HepG2 (cell line): ENCODE measurements around the gene SERBP1. TPM values are rescaled to one million over a fixed set of nuclear protein-coding genes. Genes with fewer than 3 reads are reported as not detected.

Experiments used
- ATAC-seq: fragments of 200-7000 bp; cut with Tn5 transposase; 3 replicates; pipeline ENCODE4 v1.9.1; 2020; ENCODE audit warnings: mild to moderate bottlenecking, moderate library complexity
- BruUV-seq: library from RNA; stranded (reverse); fragments of 400-500 nt; replicated peaks from 2 replicates; lab custom pipeline; 2021; lab: Mats Ljungman, UMichigan
- CTCF ChIA-PET: fragments of 300-600 bp; formaldehyde crosslinking; extraction: SDS; loops from one replicate; lab custom pipeline; 2021; ENCODE audit warnings: low total read pairs, inconsistent platforms, low intra/inter-chr PET ratio; lab: Yijun Ruan, JAX
- POLR2A ChIA-PET: fragments of 350-600 bp; sonication (Branson Sonifier 250); formaldehyde crosslinking; loops from one replicate; lab custom pipeline; 2020; ENCODE audit warnings: antibody characterized with exemption, inconsistent platforms; lab: Yijun Ruan, JAX
- DNase-seq: peaks from one replicate; pipeline ENCODE4 v3.0.0-alpha.2; 2015; ENCODE audit warnings: low spot score
- FAIRE-seq: peaks from 3 replicates; lab custom pipeline; 2011; peaks lifted over from hg19 to GRCh38; lab: Jason Lieb, UNC
- H2AFZ ChIP-seq: one replicate; pipeline ENCODE4 v1.6.1; 2011; ENCODE audit warnings: low read length, inconsistent platforms
- H3K27ac ChIP-seq: fragments of 300-600 bp; 3 replicates; pipeline ENCODE4 v1.8.0; 2011; ENCODE audit warnings: mixed run types, mild to moderate bottlenecking, mixed read lengths, low read length, inconsistent platforms; ENCODE audit not compliant: insufficient read depth; ENCODE audit errors: extremely low read length
- H3K27me3 ChIP-seq, 2 experiments: fragments of 200-600 bp in 1 of 2; 2 replicates in 1 of 2; 3 replicates in 1 of 2; pipeline versions ENCODE4 v1.6.0 to v1.8.0; 2011; ENCODE audit warnings: low read length in 2 of 2, mild to moderate bottlenecking in 2 of 2, moderate library complexity in 2 of 2, inconsistent platforms in 1 of 2; ENCODE audit not compliant: insufficient read depth in 2 of 2, control insufficient read depth in 1 of 2
- H3K36me3 ChIP-seq, 2 experiments: fragments of 200-600 bp in 1 of 2; replicated peaks in 1 of 2; 2 replicates in 1 of 2; 3 replicates in 1 of 2; pipeline versions ENCODE4 v1.5.1 to v1.8.0; 2011; ENCODE audit warnings: low read length in 2 of 2, inconsistent platforms in 1 of 2; ENCODE audit not compliant: insufficient read depth in 2 of 2, control insufficient read depth in 1 of 2
- H3K4me1 ChIP-seq: 2 replicates; pipeline ENCODE4 v1.5.1; 2012; ENCODE audit warnings: low read length, inconsistent platforms; ENCODE audit not compliant: insufficient read depth
- H3K4me2 ChIP-seq: 2 replicates; pipeline ENCODE4 v1.6.0; 2011; ENCODE audit warnings: low read depth, low read length, inconsistent platforms
- H3K4me3 ChIP-seq, 3 experiments: fragments of 200-600 bp in 1 of 3; sonication (generic), shearing (Covaris generic) in 1 of 3; replicated peaks in 1 of 3; 2 replicates each; pipeline ENCODE4 v1.5.1; 2011 to 2016; ENCODE audit warnings: low read length in 3 of 3, inconsistent platforms in 2 of 3, low read depth in 2 of 3, mild to moderate bottlenecking in 2 of 3, control low read depth in 1 of 3, mixed read lengths in 1 of 3; ENCODE audit not compliant: insufficient read depth in 1 of 3
- H3K79me2 ChIP-seq: one replicate; pipeline ENCODE4 v1.6.1; 2011; ENCODE audit warnings: low read length, inconsistent platforms; ENCODE audit not compliant: insufficient read depth
- H3K9ac ChIP-seq: 2 replicates; pipeline ENCODE4 v1.6.0; 2011; ENCODE audit warnings: mild to moderate bottlenecking, low read depth, low read length, inconsistent platforms; ENCODE audit not compliant: insufficient read depth
- H3K9me3 ChIP-seq: 2 replicates; pipeline ENCODE4 v1.5.1; 2012; ENCODE audit warnings: mild to moderate bottlenecking, low read length
- H4K20me1 ChIP-seq: 2 replicates; pipeline ENCODE4 v1.6.0; 2011; ENCODE audit warnings: inconsistent platforms, mild to moderate bottlenecking, low read length, moderate library complexity; ENCODE audit not compliant: insufficient read depth
- ARNT ChIP-seq: fragments of 450-650 bp; IDR thresholded peaks from 2 replicates; pipeline ENCODE4 v1.6.1; 2017
- CCDC6 ChIP-seq: sonication (generic); formaldehyde crosslinking; IDR thresholded peaks from 2 replicates; pipeline ENCODE4 v1.8.1; 2022; ENCODE audit warnings: mild to moderate bottlenecking, missing genetic modification reagents, moderate library complexity
- FOSL1 ChIP-seq: sonication (generic); formaldehyde crosslinking; IDR thresholded peaks from 2 replicates; pipeline ENCODE4 v1.9.0; 2021; ENCODE audit warnings: missing genetic modification reagents, borderline replicate concordance
- FOXC1 ChIP-seq: sonication (generic); formaldehyde crosslinking; IDR thresholded peaks from 2 replicates; pipeline ENCODE4 v1.8.0; 2022; ENCODE audit warnings: mild to moderate bottlenecking, missing genetic modification reagents, borderline replicate concordance
- KLF6 ChIP-seq: IDR thresholded peaks from 2 replicates; pipeline ENCODE4 v1.8.0; 2016; ENCODE audit warnings: missing biosample characterization, missing genetic modification reagents
- MYPOP ChIP-seq: sonication (generic); formaldehyde crosslinking; IDR thresholded peaks from 2 replicates; pipeline ENCODE4 v1.8.1; 2023; ENCODE audit warnings: mild to moderate bottlenecking, moderate library complexity, missing genetic modification reagents
- NCOA1 ChIP-seq: sonication (generic); formaldehyde crosslinking; IDR thresholded peaks from 2 replicates; pipeline ENCODE4 v1.9.0; 2021; ENCODE audit warnings: missing genetic modification reagents
- POLR2A ChIP-seq, 2 experiments: IDR thresholded peaks; 2 replicates each; pipeline ENCODE4 v1.6.1; 2011; ENCODE audit warnings: low read depth in 2 of 2, low read length in 2 of 2, mild to moderate bottlenecking in 1 of 2, moderate library complexity in 1 of 2; ENCODE audit not compliant: insufficient read depth in 1 of 2
- RBFOX2 ChIP-seq: fragments of 200-400 bp; formaldehyde crosslinking; IDR thresholded peaks from 2 replicates; pipeline ENCODE4 v1.6.1; 2017; ENCODE audit warnings: low read depth, mild to moderate bottlenecking, low read length
- RXRB ChIP-seq: IDR thresholded peaks from 2 replicates; pipeline ENCODE4 v1.6.1; 2016; ENCODE audit warnings: borderline replicate concordance, missing genetic modification reagents, missing compliant biosample characterization
- TCF12 ChIP-seq, 2 experiments: fragments of 450-650 bp in 1 of 2; sonication (generic) in 1 of 2; formaldehyde crosslinking in 1 of 2; IDR thresholded peaks; 2 replicates each; pipeline versions ENCODE4 v1.6.1 to v1.8.0; 2017 to 2022; ENCODE audit warnings: antibody characterized with exemption in 1 of 2, mild to moderate bottlenecking in 1 of 2, missing genetic modification reagents in 1 of 2, moderate library complexity in 1 of 2
- TIGD3 ChIP-seq: sonication (generic); formaldehyde crosslinking; IDR thresholded peaks from 2 replicates; pipeline ENCODE4 v1.5.1; 2020; ENCODE audit warnings: mild to moderate bottlenecking, missing genetic modification reagents, borderline replicate concordance
- ZFP82 ChIP-seq: sonication (generic); formaldehyde crosslinking; IDR thresholded peaks from 2 replicates; pipeline ENCODE4 v1.5.1; 2020; ENCODE audit warnings: mild to moderate bottlenecking, missing genetic modification reagents, borderline replicate concordance
- ZNF33A ChIP-seq: sonication (generic); formaldehyde crosslinking; IDR thresholded peaks from 2 replicates; pipeline ENCODE4 v1.5.1; 2020; ENCODE audit warnings: missing genetic modification reagents, mild to moderate bottlenecking, moderate library complexity, borderline replicate concordance
- ZNF530 ChIP-seq: sonication (generic); formaldehyde crosslinking; IDR thresholded peaks from 2 replicates; pipeline ENCODE4 v1.5.0; 2020; ENCODE audit warnings: low read depth, mild to moderate bottlenecking, missing genetic modification reagents
- ZNF788 ChIP-seq: sonication (generic); formaldehyde crosslinking; IDR thresholded peaks from 2 replicates; pipeline ENCODE4 v1.5.0; 2020; ENCODE audit warnings: mild to moderate bottlenecking, missing genetic modification reagents, borderline replicate concordance
- ZNF790 ChIP-seq: sonication (generic); formaldehyde crosslinking; IDR thresholded peaks from 2 replicates; pipeline ENCODE4 v1.8.0; 2022; ENCODE audit warnings: missing genetic modification reagents, mild to moderate bottlenecking, borderline replicate concordance
- ZNF841 ChIP-seq: sonication (generic); formaldehyde crosslinking; IDR thresholded peaks from 2 replicates; pipeline ENCODE4 v1.8.1; 2023; ENCODE audit warnings: missing genetic modification reagents, borderline replicate concordance
- ZSCAN31 ChIP-seq: sonication (generic); formaldehyde crosslinking; IDR thresholded peaks from 2 replicates; pipeline ENCODE4 v1.5.0; 2020; ENCODE audit warnings: low read depth, mild to moderate bottlenecking, missing genetic modification reagents
- in situ Hi-C: cut with HindIII; loops from 2 replicates; pipeline ENCODE4 v1.10.0; 2017; ENCODE audit warnings: low pct_unique_long_range_greater_than_20kb; ENCODE audit not compliant: extremely low pct_ligation_motif_present
- intact Hi-C: fragments of 100-400 bp; cut with micrococcal nuclease; formaldehyde crosslinking; loops from one replicate; pipeline ENCODE4 v1.10.0; 2022; ENCODE audit not compliant: unreplicated experiment
- polyA plus RNA-seq, 8 experiments: library from polyadenylated mRNA; depleted of rRNA in 3 of 8; stranded (reverse) in 7 of 8; unstranded in 1 of 8; fragments of >200 nt; fragmentation: Illumina TruSeq in 4 of 8; extraction: Trizol in 4 of 8; gene quantifications; 2 replicates each; pipeline versions ENCODE4 v1.2.1 to v1.2.3, GENCODE V29; 2011 to 2016; ENCODE audit warnings: low read depth in 4 of 8, missing spikeins in 1 of 8, mixed read lengths in 1 of 8; ENCODE audit not compliant: insufficient read depth in 1 of 8
- total RNA-seq, 5 experiments: library from RNA; depleted of rRNA; stranded (reverse); fragments of >200 nt; fragmentation: Illumina TruSeq; extraction: Trizol; gene quantifications; 2 replicates each; pipeline ENCODE4 v1.2.3, GENCODE V29; 2016; ENCODE audit warnings: low read depth in 1 of 5

Gene SERBP1
- total and polyA plus RNA-seq, 2 of the 13 experiments (the other 11 are each of a cell fraction or from before 2014, with no cell fraction given) = 175 to 281 TPM

DNA sequence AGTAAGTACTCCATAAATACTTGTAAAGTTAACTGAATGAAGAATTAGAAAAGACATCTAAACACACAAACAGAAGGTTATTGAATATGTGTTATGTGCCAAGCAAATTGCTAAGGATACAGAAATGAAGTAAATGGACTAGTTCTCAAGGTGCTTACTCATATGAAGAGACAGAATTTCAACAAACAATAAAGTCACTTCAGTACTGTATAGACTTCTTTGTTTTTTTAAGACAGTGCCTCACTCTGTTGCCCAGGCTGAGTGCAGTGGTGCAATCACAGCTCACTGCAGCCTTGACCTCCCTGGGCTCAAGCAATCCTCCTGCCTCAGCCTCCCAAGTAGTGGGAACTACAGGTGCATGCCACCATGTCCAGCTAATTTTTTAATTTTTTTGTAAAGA lies 57.3 kb downstream of the SERBP1 start:
- no peak for ATAC-seq
- Histone ChIP-seq H2AFZ (no peak overlapping the region), H3K27ac (no peak overlapping the region), H3K4me3 (no peak overlapping the region)
- TF ChIP-seq FOXC1 (no peak), ZSCAN31 (CRISPR knock-in tag) (no peak), KLF6 (CRISPR knock-in tag) (no peak), ZNF790 (CRISPR knock-in tag) (no peak), RXRB (CRISPR knock-in tag) (no peak), NCOA1 (no peak), ZNF841 (CRISPR knock-in tag) (no peak), FOSL1 (CRISPR knock-in tag) (no peak), ZNF788 (no peak), ZNF530 (CRISPR knock-in tag) (no peak), CCDC6 (CRISPR knock-in tag) (no peak), ZNF33A (CRISPR knock-in tag) (no peak), POLR2A (IDR thresholded peaks at IDR 0.05; ENCODE audit: insufficient read depth in 1 of 2, low read depth in 2 of 2, low read length in 2 of 2) (no peak), RBFOX2 (no peak), ZFP82 (CRISPR knock-in tag) (no peak), MYPOP (CRISPR knock-in tag) (no peak), TCF12 (IDR thresholded peaks at IDR 0.05) (no peak), TCF12 (CRISPR knock-in tag; IDR thresholded peaks at IDR 0.05) (no peak), ARNT (no peak), TIGD3 (CRISPR knock-in tag) (no peak)
- TF ChIP-seq, all 625 proteins: peak for 0
- no peaks in the 10 kb centered on the region for H3K79me2 ChIP-seq
- H4K20me1 ChIP-seq = no peaks in the 10 kb centered on the region
- DNase-seq = no peak
- no peak for FAIRE-seq
- H3K4me1 ChIP-seq = peaks cover 6% of the 10 kb centered on the region
- no peaks in the 10 kb centered on the region for H3K27me3 ChIP-seq
- ChIA-PET CTCF (no interaction called here), POLR2A (no interaction called here)
- no peak overlapping the region for H3K9ac ChIP-seq
- BruUV-seq = no TSS peak
- intact Hi-C loops (no loop called here), in situ Hi-C loops (no loop called here)
- no peaks in the 10 kb centered on the region for H3K9me3 ChIP-seq
- no peak overlapping the region for H3K4me2 ChIP-seq
- H3K36me3 ChIP-seq = no peaks in the 10 kb centered on the region
